Brain pericyte (primary cell): ENCODE results near the gene FTCD.
"Not testable (repeated sequence)": the region's sequence is repeated elsewhere in the genome, so short reads cannot be mapped to it uniquely, and the experiment has no call there.

Experiments used
- DNase-seq: peaks from one replicate; pipeline ENCODE4 v3.0.0-alpha.2; 2012; ENCODE audit warnings: low read depth, low spot score

The FTCD gene

DNA sequence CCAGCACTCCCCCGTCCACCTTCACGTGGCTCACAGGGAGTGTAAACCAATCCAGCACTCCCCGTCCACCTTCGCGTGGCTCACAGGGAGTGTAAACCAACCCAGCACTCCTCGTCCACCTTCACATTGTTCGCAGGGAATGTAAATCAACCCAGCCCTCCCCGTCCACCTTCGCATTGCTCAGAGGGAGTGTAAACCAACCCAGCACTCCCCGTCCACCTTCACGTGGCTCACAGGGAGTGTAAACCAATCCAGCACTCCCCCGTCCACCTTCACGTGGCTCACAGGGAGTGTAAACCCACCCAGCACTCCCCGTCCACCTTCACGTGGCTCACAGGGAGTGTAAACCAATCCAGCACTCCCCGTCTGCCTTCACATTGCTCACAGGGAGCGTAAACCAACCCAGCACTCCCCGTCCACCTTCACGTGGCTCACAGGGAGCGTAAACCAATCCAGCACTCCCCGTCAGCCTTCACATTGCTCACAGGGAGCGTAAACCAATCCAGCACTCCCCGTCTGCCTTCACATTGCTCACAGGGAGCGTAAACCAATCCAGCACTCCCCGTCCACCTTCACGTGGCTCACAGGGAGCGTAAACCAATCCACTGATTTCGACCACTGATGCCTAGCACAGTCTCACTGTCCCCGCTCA is 14.9 kb downstream of the FTCD start:
- DNase-seq: not testable (repeated sequence)

GRCh38 chr21:46139686-46140085 is 15.7 kb downstream of the FTCD start:
- no peak for DNase-seq

DNA sequence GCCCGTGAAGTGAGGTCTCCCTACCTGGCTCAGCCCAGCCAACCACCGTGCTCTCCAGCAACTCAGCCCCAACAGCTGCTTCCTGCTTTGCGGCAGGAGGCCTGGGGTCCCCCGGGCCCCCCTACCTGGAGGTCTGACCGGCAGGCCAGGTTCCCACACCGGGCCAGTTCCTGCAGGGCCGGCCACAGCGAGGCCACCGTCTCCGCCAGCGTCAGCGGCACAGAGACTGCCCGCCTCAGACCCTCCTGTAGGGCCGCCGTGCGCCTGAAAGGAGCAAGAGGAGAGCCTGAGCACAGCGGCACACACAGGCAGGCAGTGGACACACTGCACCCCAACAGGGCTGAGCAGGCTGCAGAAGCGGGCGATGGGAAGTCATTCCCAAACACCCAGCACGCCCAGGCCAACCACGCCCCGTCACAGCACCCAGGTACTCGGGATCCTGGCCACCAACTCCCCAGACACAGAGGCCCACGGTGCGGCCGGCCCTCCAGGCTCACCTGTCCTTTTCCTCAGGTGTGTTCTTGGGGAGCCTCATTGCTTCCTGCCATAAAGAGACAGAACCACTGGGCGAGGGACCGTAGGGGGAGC is 16.9 kb downstream of the FTCD start:
- no peak for DNase-seq

GRCh38 chr21:46137908-46138307 is 17.5 kb downstream of the FTCD start:
- DNase-seq: no peak

DNA sequence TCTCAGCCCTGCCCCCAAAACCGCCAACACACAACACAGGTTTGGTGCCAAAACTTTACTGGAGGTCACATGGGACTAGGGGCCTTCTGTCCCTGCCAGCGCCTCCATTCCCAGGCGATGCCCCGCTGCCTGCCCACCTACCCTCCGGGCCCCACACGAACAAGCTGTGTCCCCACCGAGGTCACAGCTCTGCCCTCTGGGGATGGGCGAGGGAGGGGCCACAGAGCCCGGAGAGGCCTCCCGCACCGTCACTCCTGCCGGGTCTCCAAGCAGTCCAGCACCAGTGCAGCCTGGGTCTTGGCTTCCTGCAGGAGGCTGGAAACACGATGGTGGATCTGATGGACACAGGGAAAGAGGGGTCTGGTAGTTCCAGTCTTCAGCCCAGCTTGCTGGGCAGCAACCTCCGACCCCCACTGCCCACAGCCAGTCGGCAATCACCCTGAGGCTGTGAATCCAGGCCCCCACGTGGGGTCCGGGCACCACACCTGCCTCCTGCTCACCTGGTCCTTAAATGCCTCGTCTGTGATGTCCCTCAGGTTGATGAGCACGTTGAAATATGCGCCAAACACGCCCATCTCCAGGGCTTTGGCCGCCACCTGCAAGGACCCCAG is 18.5 kb downstream of the FTCD start:
- DNase-seq: no peak

DNA sequence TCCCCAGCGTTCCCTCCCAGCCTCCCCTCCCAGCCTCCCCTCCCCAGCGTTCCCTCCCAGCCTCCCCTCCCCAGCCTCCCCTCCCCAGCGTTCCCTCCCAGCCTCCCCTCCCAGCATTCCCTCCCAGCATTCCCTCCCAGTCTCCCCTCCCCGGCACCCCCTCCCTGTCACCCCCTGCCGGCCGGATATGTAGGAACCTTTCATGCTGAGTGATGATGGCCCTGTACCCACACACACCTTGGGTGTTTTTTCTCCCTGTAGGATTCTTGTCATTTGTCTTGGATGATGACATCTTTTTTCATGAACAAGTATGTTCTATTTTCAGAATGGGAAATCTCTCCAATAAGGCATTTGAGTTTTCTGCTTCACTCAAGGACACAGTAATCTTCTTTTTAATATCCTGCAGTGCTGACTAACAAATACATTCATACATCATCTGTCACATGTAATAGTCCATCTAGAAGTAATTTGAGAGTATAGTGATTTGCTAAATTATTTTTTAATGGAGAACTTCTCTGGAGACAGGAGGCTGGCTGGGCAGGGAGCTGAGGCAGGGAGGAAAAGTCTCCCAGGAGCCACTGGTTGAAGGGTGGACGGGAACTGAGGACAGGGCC is 19.5 kb downstream of the FTCD start:
- DNase-seq: no peak

DNA sequence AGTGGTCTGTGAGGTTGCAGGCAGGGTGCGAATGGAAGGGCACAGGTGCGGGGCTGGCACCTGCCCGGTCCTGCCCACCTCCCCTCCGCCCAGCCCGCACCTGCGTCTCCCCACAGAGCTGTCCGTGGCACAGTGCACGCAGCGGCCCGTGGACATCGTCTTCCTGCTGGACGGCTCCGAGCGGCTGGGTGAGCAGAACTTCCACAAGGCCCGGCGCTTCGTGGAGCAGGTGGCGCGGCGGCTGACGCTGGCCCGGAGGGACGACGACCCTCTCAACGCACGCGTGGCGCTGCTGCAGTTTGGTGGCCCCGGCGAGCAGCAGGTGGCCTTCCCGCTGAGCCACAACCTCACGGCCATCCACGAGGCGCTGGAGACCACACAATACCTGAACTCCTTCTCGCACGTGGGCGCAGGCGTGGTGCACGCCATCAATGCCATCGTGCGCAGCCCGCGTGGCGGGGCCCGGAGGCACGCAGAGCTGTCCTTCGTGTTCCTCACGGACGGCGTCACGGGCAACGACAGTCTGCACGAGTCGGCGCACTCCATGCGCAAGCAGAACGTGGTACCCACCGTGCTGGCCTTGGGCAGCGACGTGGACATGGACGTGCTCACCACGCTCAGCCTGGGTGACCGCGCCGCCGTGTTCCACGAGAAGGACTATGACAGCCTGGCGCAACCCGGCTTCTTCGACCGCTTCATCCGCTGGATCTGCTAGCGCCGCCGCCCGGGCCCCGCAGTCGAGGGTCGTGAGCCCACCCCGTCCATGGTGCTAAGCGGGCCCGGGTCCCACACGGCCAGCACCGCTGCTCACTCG is 23.3 kb downstream of the FTCD start:
- DNase-seq: no peak

- no peak for DNase-seq
Measured at GRCh38 chr21:46131588-46131837, 23.9 kb downstream of the FTCD start.

GRCh38 chr21:46130831-46131587 is 24.4 kb downstream of the FTCD start:
- DNase-seq: no peak

GRCh38 chr21:46129846-46130651 is 25.3 kb downstream of the FTCD start:
- no peak for DNase-seq

DNA sequence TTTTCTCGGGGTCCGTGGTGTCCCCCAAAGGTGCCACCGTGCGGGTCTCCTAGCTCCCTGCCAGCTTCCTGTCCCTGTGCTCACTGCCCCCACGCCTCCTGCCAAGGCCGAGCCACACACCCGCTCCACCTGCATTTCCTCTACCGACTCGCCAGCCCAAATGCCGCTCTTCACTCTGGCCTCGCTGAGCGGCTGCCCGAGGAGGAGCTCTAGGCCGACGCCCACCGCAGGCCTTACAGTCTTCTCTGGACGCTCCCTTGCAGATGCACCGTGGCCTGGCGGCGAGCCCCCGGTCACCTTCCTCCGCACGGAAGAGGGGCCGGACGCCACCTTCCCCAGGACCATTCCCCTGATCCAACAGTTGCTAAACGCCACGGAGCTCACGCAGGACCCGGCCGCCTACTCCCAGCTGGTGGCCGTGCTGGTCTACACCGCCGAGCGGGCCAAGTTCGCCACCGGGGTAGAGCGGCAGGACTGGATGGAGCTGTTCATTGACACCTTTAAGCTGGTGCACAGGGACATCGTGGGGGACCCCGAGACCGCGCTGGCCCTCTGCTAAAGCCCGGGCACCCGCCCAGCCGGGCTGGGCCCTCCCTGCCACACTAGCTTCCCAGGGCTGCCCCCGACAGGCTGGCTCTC is 26.3 kb downstream of the FTCD start:
- no peak for DNase-seq

DNA sequence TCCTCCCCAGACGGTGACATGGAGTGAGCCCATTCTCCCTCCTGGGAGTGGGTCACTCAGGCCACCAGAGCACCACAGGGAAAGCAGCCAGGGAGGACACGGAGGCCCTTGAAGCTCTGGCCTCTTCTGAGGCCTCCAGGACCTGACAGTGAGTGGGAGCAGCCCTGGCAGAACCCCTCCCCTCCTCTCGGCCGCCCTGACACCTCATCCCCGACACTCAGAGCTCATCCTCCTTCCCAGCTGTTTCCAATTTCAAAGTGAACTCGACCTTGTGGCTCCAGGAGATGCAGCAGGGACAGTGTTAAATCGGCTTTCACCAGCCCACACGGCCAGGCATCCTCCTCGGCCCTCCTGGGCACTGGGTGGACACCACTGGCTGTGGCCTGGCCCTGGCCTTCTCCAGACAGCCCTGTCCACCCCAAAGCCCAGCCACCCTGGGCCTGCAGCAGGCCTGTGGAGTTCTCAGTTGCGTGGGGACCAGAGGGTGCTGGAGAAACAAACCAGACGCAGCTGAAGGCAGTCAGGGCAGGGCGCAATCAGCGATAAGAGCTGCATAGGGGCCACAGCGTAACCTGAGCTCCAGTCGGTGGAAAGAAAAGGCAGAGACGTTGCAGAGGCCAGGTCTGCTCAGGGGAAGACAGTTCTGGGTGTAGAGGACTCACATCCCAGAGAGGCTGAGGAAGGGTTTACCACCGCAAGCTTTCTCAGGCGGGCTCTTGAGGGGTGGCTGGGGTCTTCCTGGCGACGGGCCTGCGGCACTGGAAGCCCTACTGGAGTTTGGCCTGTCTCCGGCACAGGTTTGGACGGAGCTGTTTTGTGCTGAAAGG is 27.1 kb downstream of the FTCD start:
- DNase-seq: no peak

- DNase-seq: no peak
Measured at GRCh38 chr21:46127239-46128105, 27.9 kb downstream of the FTCD start.

- DNase-seq: no peak
Measured at GRCh38 chr21:46126309-46127238, 28.8 kb downstream of the FTCD start.

DNA sequence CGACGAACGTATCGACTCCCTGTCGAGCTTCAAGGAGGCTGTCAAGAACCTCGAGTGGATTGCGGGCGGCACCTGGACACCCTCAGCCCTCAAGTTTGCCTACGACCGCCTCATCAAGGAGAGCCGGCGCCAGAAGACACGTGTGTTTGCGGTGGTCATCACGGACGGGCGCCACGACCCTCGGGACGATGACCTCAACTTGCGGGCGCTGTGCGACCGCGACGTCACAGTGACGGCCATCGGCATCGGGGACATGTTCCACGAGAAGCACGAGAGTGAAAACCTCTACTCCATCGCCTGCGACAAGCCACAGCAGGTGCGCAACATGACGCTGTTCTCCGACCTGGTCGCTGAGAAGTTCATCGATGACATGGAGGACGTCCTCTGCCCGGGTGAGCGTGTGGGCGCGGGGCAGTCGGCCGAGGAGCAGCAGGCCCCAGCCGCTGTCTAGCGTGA is 29.5 kb downstream of the FTCD start:
- no peak for DNase-seq

GRCh38 chr21:46124926-46125845 is 30.2 kb downstream of the FTCD start:
- no peak for DNase-seq
